ENCODE measurements around the gene YWHAE. TPM values are rescaled to one million over a fixed set of nuclear protein-coding genes. Genes with fewer than 3 reads are reported as not detected.

The YWHAE gene
- total and polyA plus RNA-seq, 8 donors = 219 to 1,151 (median 340) TPM

DNA sequence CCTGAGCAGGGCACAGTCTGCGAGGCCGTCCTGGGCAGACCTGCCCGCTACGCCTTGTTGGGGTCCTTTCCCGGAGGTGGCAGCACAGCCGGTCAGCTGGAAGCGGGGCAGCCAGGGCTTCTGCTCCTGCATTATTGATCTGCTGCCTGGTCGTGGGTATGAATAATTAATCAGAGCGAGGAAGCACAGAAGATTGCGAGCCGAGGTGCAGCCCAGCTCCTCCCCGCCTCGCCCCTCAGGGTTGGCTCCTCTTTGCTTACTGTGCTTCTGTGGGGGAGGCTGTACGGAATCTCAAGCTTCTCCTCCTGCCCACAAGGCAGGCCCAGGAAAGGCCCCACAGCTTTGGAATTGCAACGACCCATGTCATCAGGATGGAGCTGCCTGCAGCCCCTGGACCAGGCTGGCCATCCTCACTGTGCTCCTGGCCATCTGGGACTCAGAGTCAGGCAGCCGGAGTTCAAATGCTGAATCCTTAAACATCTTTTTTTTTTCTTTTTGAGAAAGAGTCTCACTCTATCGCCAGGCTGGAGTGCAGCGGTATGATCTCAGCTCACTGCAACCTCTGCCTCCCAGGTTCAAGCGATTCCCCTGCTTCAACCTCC lies 95.0 kb downstream of the YWHAE start:
- 73 to 85% (median 75%) methylated on average over 15 to 19 of the region's 19 CpGs for WGBS, 5 donors
- intact Hi-C loops (cut with DNase I; ENCODE audit: low total_unique reads) = no loop called here
- peaks cover 0 to 78% (median 0%) of the 10 kb centered on the region in 3 donors for H3K27me3 ChIP-seq

DNA sequence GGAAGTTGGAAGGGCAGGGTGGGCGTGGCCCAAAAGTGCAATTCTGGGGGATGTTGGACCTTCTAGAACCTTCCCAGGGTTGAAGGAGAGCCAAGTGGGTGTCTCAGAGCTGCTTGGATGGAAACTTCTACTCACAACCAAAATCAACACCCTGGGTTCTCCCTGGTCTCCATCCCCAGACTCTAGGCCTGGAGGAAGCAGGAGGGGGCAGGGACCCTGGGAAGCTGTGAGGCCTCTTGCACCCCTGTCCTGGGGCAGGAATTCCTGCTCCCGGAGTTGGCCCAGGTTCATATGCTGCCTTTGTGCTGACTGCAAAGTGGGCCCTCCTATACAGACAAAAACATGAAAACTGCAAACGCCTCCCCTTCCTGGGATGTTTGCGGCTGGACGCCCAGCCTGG lies 95.5 kb downstream of the YWHAE start:
- intact Hi-C loops (cut with DNase I; ENCODE audit: low total_unique reads) = no loop called here
- Histone ChIP-seq H3K27me3 (peaks cover 0 to 83% (median 2%) of the 10 kb centered on the region in 3 donors), H3K4me1 (no peaks in the 10 kb centered on the region), H3K36me3 (no peaks in the 10 kb centered on the region), H3K27ac (no peak overlapping the region), H3K9me3 (no peaks in the 10 kb centered on the region), H3K4me3 (no peak overlapping the region)
- TF ChIP-seq POLR2A (IDR thresholded peaks at IDR 0.05) (no peak), EP300 (IDR thresholded peaks at IDR 0.05) (no peak), POLR2AphosphoS5 (IDR thresholded peaks at IDR 0.05) (no peak)
- TF ChIP-seq, protein P1, sequence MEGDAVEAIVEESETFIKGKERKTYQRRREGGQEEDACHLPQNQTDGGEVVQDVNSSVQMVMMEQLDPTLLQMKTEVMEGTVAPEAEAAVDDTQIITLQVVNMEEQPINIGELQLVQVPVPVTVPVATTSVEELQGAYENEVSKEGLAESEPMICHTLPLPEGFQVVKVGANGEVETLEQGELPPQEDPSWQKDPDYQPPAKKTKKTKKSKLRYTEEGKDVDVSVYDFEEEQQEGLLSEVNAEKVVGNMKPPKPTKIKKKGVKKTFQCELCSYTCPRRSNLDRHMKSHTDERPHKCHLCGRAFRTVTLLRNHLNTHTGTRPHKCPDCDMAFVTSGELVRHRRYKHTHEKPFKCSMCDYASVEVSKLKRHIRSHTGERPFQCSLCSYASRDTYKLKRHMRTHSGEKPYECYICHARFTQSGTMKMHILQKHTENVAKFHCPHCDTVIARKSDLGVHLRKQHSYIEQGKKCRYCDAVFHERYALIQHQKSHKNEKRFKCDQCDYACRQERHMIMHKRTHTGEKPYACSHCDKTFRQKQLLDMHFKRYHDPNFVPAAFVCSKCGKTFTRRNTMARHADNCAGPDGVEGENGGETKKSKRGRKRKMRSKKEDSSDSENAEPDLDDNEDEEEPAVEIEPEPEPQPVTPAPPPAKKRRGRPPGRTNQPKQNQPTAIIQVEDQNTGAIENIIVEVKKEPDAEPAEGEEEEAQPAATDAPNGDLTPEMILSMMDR (IDR thresholded peaks at IDR 0.05) = no peak
- no peak for DNase-seq
- WGBS, 5 donors = 70 to 85% (median 75%) methylated on average over 5 of the region's 5 CpGs

More for the DNA sequence above, 95.0 kb downstream of the YWHAE start:
- no peaks in the 10 kb centered on the region for H3K36me3 ChIP-seq
- H3K9me3 ChIP-seq = no peaks in the 10 kb centered on the region
- H3K4me3 ChIP-seq = no peak overlapping the region
- no peak for DNase-seq
- TF ChIP-seq EP300 (IDR thresholded peaks at IDR 0.05) = no peak
- no peak overlapping the region for H3K27ac ChIP-seq
- H3K4me1 ChIP-seq = no peaks in the 10 kb centered on the region

DNA sequence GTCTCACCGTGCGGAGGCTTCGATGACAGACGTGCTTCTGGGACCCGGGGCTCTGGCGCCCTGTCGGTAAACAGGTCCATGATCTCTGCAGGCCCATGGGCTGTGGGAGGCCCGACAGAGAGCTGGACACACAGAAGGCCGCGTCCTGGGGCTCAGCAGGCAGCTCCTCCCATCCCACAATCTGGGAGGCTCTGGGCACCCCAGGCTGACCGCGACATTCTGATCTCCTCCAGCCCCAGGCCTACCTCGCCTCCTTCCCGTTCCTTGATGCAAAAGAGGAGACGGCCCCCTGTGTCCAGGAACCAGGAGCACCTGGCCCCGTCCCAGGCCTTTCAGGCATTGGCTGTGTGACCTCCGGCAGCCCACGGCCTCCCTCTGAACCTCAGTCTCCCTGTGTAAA lies 97.3 kb downstream of the YWHAE start:
- Histone ChIP-seq H3K4me1 (peaks cover 0 to 12% (median 9%) of the 10 kb centered on the region in 4 donors), H3K4me3 (no peak overlapping the region), H3K9me3 (no peaks in the 10 kb centered on the region), H3K27ac (no peak overlapping the region), H3K36me3 (no peaks in the 10 kb centered on the region), H3K27me3 (peaks cover 0 to 100% (median 14%) of the 10 kb centered on the region in 3 donors)
- 76 to 89% (median 80%) methylated on average over 9 to 18 of the region's 18 CpGs for WGBS, 5 donors
- DNase-seq = no peak
- no peak for TF ChIP-seq POLR2A (IDR thresholded peaks at IDR 0.05)
- TF ChIP-seq POLR2AphosphoS5 (IDR thresholded peaks at IDR 0.05) = no peak
- TF ChIP-seq, protein P1 (IDR thresholded peaks at IDR 0.05) = no peak
- no peak for TF ChIP-seq EP300 (IDR thresholded peaks at IDR 0.05)
- intact Hi-C loops (cut with DNase I; ENCODE audit: low total_unique reads) = no loop called here

DNA sequence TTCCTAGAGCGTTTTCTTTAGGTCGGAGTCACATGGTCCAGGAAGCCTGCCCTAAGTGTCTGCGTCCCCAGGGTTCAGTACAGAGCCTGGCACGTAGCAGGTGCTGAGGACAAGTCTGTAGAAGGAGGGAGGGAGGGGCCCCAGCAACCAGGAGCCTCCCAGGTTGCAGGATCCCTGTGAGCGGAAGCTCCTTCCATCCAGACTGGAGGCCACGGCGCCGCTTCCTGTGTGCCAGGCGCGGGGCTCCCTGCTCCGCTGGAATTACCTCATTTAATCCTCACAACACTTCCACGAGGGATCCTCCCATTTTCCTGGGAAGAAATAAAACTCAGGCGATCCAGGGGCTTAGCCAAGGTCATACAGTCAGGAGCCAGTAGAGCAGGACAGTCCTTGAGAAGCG lies 98.5 kb downstream of the YWHAE start:
- Histone ChIP-seq H3K4me1 (peaks cover 0 to 12% (median 10%) of the 10 kb centered on the region in 4 donors), H3K4me3 (no peak overlapping the region), H3K27ac (no peak overlapping the region), H3K36me3 (no peaks in the 10 kb centered on the region), H3K27me3 (peaks cover 0 to 100% (median 14%) of the 10 kb centered on the region in 3 donors), H3K9me3 (no peaks in the 10 kb centered on the region)
- 66 to 79% (median 70%) methylated on average over 9 to 14 of the region's 14 CpGs for WGBS, 5 donors
- TF ChIP-seq, protein P1 (IDR thresholded peaks at IDR 0.05) = no peak
- TF ChIP-seq POLR2A (IDR thresholded peaks at IDR 0.05) (no peak), EP300 (IDR thresholded peaks at IDR 0.05) (no peak), POLR2AphosphoS5 (IDR thresholded peaks at IDR 0.05) (no peak)
- no peak for DNase-seq
- intact Hi-C loops (cut with DNase I; ENCODE audit: low total_unique reads) = no loop called here

DNA sequence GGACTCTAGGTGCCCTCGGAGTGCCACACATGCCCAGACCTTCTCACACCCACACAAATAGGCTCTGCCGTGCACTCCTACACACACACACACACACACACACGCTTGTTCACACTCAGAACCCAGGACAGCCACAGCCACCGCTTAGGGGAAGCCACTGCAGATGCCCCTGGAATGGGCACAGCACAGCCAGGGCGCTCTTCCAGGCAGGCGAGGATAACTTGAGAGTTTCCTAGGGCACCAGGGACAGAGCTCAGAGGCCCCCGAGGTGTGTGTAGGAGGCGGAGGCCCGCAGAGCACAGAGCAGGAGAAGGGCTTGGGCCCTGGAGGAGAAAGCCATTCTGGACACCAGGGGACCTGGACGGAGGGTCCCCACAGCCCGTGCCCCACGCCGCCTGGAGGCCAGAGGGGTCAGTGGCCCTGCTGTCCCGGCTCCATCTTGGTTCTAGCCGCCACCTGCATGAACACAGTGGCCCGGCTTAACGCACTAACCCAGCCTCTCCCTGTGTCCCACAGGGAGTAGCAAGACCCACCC lies 99.6 kb downstream of the YWHAE start:
- no peak for TF ChIP-seq POLR2AphosphoS5 (IDR thresholded peaks at IDR 0.05)
- TF ChIP-seq, protein P1 (IDR thresholded peaks at IDR 0.05) = no peak
- TF ChIP-seq POLR2A (IDR thresholded peaks at IDR 0.05) = no peak
- TF ChIP-seq EP300 (IDR thresholded peaks at IDR 0.05) = no peak
- no peaks in the 10 kb centered on the region for H3K9me3 ChIP-seq
- intact Hi-C loops (cut with DNase I; ENCODE audit: low total_unique reads) = no loop called here
- no peaks in the 10 kb centered on the region for H3K36me3 ChIP-seq
- no peak overlapping the region for H3K27ac ChIP-seq
- H3K4me3 ChIP-seq = no peak overlapping the region
- 80 to 88% (median 86%) methylated on average over 12 to 17 of the region's 17 CpGs for WGBS, 5 donors
- peaks cover 0 to 12% (median 10%) of the 10 kb centered on the region in 4 donors for H3K4me1 ChIP-seq
- no peak for DNase-seq
- H3K27me3 ChIP-seq = peaks cover 0 to 97% (median 14%) of the 10 kb centered on the region in 3 donors

Data from stomach (tissue), 9 donors.